H7 (cell line): ENCODE data around the gene CDH15. TPM values are rescaled to one million over a fixed set of nuclear protein-coding genes. Genes with fewer than 3 reads are reported as not detected.

Experiments
- DNase-seq: peaks from one replicate; pipeline ENCODE4 v3.0.0; 2012
- H3K27me3 ChIP-seq: 2 replicates; pipeline ENCODE4 v1.6.0; 2011; ENCODE audit warnings: mild to moderate bottlenecking, low read length; ENCODE audit not compliant: control insufficient read depth, insufficient read depth
- H3K36me3 ChIP-seq: replicated peaks from 2 replicates; pipeline ENCODE4 v1.5.1; 2011; ENCODE audit warnings: low read length; ENCODE audit not compliant: control insufficient read depth, insufficient read depth
- H3K4me3 ChIP-seq: 2 replicates; pipeline ENCODE4 v1.5.1; 2011; ENCODE audit warnings: low read depth, mild to moderate bottlenecking, control low read depth, low read length, moderate library complexity; ENCODE audit not compliant: insufficient read depth
- total RNA-seq: library from RNA; depleted of rRNA; stranded (reverse); fragments of >200 nt; shearing (Covaris generic); gene quantifications from 2 replicates; pipeline ENCODE4 v1.2.3, GENCODE V29; 2014

The CDH15 gene
- total RNA-seq, 1 experiment from 2014 or later = 0.10 TPM

- peaks cover 2% of the 10 kb centered on the region for H3K36me3 ChIP-seq
- H3K27me3 ChIP-seq = no peaks in the 10 kb centered on the region
- no peak for DNase-seq
- no peak overlapping the region for H3K4me3 ChIP-seq
Measured at GRCh38 chr16:89137666-89138512, 33.7 kb upstream of the CDH15 start.

- no peaks in the 10 kb centered on the region for H3K27me3 ChIP-seq
- H3K36me3 ChIP-seq = peaks cover 2% of the 10 kb centered on the region
- DNase-seq = no peak
- no peak overlapping the region for H3K4me3 ChIP-seq
Measured at GRCh38 chr16:89138513-89138795, 33.1 kb upstream of the CDH15 start.

- H3K27me3 ChIP-seq = no peaks in the 10 kb centered on the region
- no peak overlapping the region for H3K4me3 ChIP-seq
- peaks cover 1% of the 10 kb centered on the region for H3K36me3 ChIP-seq
- no peak for DNase-seq
Measured at GRCh38 chr16:89138843-89139520, 32.6 kb upstream of the CDH15 start.

- Histone ChIP-seq H3K36me3 (peaks cover 1% of the 10 kb centered on the region), H3K4me3 (no peak overlapping the region), H3K27me3 (no peaks in the 10 kb centered on the region)
- DNase-seq = no peak
Measured at GRCh38 chr16:89139907-89140361, 31.6 kb upstream of the CDH15 start.

GRCh38 chr16:89140401-89140800 lies 31.1 kb upstream of the CDH15 start:
- no peak overlapping the region for H3K4me3 ChIP-seq
- peaks cover 1% of the 10 kb centered on the region for H3K36me3 ChIP-seq
- no peaks in the 10 kb centered on the region for H3K27me3 ChIP-seq
- no peak for DNase-seq

- Histone ChIP-seq H3K36me3 (peaks cover 2% of the 10 kb centered on the region), H3K27me3 (no peaks in the 10 kb centered on the region), H3K4me3 (no peak overlapping the region)
- DNase-seq = no peak
Measured at GRCh38 chr16:89140981-89141883, 30.3 kb upstream of the CDH15 start.

- DNase-seq = no peak
- H3K4me3 ChIP-seq = no peak overlapping the region
- H3K27me3 ChIP-seq = no peaks in the 10 kb centered on the region
- H3K36me3 ChIP-seq = peaks cover 2% of the 10 kb centered on the region
Measured at GRCh38 chr16:89141884-89142267, 29.7 kb upstream of the CDH15 start.

GRCh38 chr16:89142474-89143195 lies 28.9 kb upstream of the CDH15 start:
- Histone ChIP-seq H3K27me3 (no peaks in the 10 kb centered on the region), H3K36me3 (peaks cover 2% of the 10 kb centered on the region)

GRCh38 chr16:89143201-89143741 lies 28.3 kb upstream of the CDH15 start:
- Histone ChIP-seq H3K4me3 (no peak overlapping the region), H3K27me3 (no peaks in the 10 kb centered on the region), H3K36me3 (peaks cover 2% of the 10 kb centered on the region)
- no peak for DNase-seq

More at GRCh38 chr16:89142474-89143195, 28.9 kb upstream of the CDH15 start:
- H3K4me3 ChIP-seq = no peak overlapping the region
- DNase-seq = no peak

- no peak overlapping the region for H3K4me3 ChIP-seq
- no peaks in the 10 kb centered on the region for H3K27me3 ChIP-seq
- H3K36me3 ChIP-seq = peaks cover 2% of the 10 kb centered on the region
- DNase-seq = no peak
Measured at GRCh38 chr16:89143911-89144675, 27.5 kb upstream of the CDH15 start.

GRCh38 chr16:89144681-89145080 lies 26.9 kb upstream of the CDH15 start:
- no peak for DNase-seq
- Histone ChIP-seq H3K4me3 (no peak overlapping the region), H3K27me3 (no peaks in the 10 kb centered on the region), H3K36me3 (peaks cover 2% of the 10 kb centered on the region)

- H3K36me3 ChIP-seq = peaks cover 2% of the 10 kb centered on the region
- no peaks in the 10 kb centered on the region for H3K27me3 ChIP-seq
- no peak overlapping the region for H3K4me3 ChIP-seq
- no peak for DNase-seq
Measured at GRCh38 chr16:89145406-89146161, 26.0 kb upstream of the CDH15 start.
